Measurements from ENCODE around the gene STAB2. TPM values are rescaled to one million over a fixed set of nuclear protein-coding genes. Genes with fewer than 3 reads are reported as not detected.

STAB2 gene
- total RNA-seq, 4 donors from 2014 or later, result 0.95 TPM; not detected in 3

DNA sequence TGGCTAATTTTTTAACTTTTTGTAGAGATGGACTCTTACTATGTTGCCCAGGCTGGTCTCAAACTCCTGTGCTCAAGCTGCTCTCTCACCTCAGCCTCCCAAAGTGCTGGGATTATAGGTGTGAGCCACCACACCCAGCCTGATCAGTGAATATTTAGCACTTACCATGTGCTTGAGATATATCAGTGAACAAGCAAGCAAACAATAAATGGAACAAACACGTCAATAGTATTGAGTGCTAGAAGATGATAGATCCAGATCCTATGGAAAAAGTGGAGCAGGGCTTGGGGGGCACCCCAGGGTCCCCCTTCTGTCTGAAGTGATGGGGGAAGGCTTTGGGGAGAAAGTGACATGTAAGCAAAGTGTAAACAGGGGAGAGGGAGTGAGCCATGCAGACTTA lies 170.2 kb downstream of the STAB2 start:
- Histone ChIP-seq H3K27me3 (peaks cover 0 to 6% (median 0%) of the 10 kb centered on the region in 4 donors), H3K4me1 (no peaks in the 10 kb centered on the region), H3K4me3 (no peak overlapping the region), H3K36me3 (peaks cover 0 to 4% (median 0%) of the 10 kb centered on the region in 3 donors), H3K9me3 (no peaks in the 10 kb centered on the region), H3K27ac (no peak overlapping the region)
- TF ChIP-seq, protein P1, sequence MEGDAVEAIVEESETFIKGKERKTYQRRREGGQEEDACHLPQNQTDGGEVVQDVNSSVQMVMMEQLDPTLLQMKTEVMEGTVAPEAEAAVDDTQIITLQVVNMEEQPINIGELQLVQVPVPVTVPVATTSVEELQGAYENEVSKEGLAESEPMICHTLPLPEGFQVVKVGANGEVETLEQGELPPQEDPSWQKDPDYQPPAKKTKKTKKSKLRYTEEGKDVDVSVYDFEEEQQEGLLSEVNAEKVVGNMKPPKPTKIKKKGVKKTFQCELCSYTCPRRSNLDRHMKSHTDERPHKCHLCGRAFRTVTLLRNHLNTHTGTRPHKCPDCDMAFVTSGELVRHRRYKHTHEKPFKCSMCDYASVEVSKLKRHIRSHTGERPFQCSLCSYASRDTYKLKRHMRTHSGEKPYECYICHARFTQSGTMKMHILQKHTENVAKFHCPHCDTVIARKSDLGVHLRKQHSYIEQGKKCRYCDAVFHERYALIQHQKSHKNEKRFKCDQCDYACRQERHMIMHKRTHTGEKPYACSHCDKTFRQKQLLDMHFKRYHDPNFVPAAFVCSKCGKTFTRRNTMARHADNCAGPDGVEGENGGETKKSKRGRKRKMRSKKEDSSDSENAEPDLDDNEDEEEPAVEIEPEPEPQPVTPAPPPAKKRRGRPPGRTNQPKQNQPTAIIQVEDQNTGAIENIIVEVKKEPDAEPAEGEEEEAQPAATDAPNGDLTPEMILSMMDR (IDR thresholded peaks at IDR 0.05), result no peak
- no peak for TF ChIP-seq POLR2A (IDR thresholded peaks at IDR 0.05)
- 94 to 100% methylated on average over 1 of the region's 1 CpG for WGBS, 2 donors
- DNase-seq, result no peak
- intact Hi-C loops (cut with DNase I), result no loop called here

DNA sequence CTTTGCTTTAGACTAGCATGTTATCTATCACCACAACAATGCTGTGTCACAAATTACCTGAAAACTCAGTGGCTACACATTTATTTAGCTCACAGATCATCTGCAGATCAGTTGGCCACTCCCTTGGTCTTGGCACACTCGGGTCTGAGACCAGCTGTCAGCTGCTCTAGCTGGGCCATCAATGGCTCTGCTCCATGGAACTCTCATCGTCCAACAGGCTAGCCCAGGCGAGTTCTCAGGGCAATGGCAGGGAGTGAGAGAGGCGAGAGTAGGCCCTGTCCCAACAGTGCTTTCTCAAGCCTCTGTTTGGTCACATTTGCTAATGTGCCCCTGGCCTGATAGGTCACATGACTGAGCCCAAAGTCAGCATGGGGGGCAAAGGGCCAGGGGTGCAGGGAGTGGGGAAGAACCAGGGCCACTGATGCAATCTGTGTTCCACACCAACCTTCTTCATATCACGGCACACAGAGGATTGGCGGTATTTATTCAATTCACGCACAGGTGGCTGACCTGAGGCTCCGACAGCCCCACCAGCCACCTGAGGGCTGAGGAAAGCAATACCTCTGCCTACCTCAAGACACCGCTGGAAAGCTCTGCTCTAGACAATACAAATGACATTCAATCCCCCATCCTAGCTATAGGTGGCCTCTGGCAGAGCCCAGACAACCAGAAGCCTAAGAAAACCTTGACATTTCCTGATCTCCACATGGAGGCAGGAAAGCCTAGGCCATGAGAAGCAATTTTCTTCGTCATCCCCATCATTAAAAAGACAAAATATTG lies 171.4 kb downstream of the STAB2 start:
- Histone ChIP-seq H3K4me3 (no peak overlapping the region), H3K4me1 (peaks cover 0 to 5% (median 0%) of the 10 kb centered on the region in 3 donors), H3K27ac (no peak overlapping the region), H3K36me3 (peaks cover 0 to 14% (median 0%) of the 10 kb centered on the region in 3 donors), H3K9me3 (no peaks in the 10 kb centered on the region), H3K27me3 (peaks cover 0 to 2% (median 0%) of the 10 kb centered on the region in 4 donors)
- WGBS, 2 donors, result 84 to 94% methylated on average over 5 to 6 of the region's 10 CpGs
- intact Hi-C loops (cut with DNase I), result no loop called here
- no peak for TF ChIP-seq POLR2A (IDR thresholded peaks at IDR 0.05)
- TF ChIP-seq, protein P1 (IDR thresholded peaks at IDR 0.05), result no peak
- no peak for DNase-seq

DNA sequence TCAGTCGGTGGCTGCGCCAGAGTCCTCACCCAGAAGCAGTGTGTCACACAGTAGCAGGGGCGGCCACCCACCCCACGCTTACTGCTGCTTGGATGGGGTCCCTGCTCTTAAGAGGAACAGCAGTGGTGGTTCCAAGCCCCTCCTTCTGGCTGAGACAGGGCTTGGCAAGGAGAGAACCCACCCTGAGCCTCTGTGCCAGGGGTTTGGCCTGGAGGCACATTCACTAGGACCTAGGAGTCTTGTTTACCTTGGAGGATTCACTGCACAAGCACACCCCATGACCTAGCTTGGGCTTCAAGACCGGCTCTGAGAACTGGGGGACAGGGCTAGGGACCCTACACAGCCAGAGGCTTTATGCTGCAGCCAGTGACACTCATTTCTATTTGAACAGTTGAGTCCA lies 175.4 kb downstream of the STAB2 start:
- WGBS, 2 donors, result 83 to 88% methylated on average over 1 to 4 of the region's 5 CpGs
- DNase-seq, result no peak
- Histone ChIP-seq H3K4me1 (peaks cover 0 to 7% (median 0%) of the 10 kb centered on the region in 3 donors), H3K36me3 (peaks cover 0 to 31% (median 8%) of the 10 kb centered on the region in 3 donors), H3K27me3 (no peaks in the 10 kb centered on the region), H3K27ac (no peak overlapping the region), H3K9me3 (no peaks in the 10 kb centered on the region), H3K4me3 (no peak overlapping the region)
- TF ChIP-seq, protein P1 (IDR thresholded peaks at IDR 0.05), result no peak
- TF ChIP-seq POLR2A (IDR thresholded peaks at IDR 0.05), result no peak
- intact Hi-C loops (cut with DNase I), result no loop called here

GRCh38 chr12:103765322-103765721 lies 178.2 kb downstream of the STAB2 start:
- intact Hi-C loops (cut with DNase I), result no loop called here
- TF ChIP-seq, protein P1 (IDR thresholded peaks at IDR 0.05), result no peak
- TF ChIP-seq POLR2A (IDR thresholded peaks at IDR 0.05), result no peak
- Histone ChIP-seq H3K36me3 (peaks cover 0 to 31% (median 8%) of the 10 kb centered on the region in 3 donors), H3K4me3 (no peak overlapping the region), H3K27me3 (no peaks in the 10 kb centered on the region), H3K27ac (no peak overlapping the region), H3K9me3 (no peaks in the 10 kb centered on the region), H3K4me1 (peaks cover 0 to 7% (median 0%) of the 10 kb centered on the region in 3 donors)
- no peak for DNase-seq
- 88 to 96% methylated on average over 5 of the region's 5 CpGs for WGBS, 2 donors

GRCh38 chr12:103766028-103766427 lies 179.0 kb downstream of the STAB2 start:
- WGBS, 2 donors, result 89 to 97% methylated on average over 3 to 5 of the region's 6 CpGs
- Histone ChIP-seq H3K4me3 (no peak overlapping the region), H3K36me3 (peaks cover 0 to 35% (median 8%) of the 10 kb centered on the region in 3 donors), H3K27ac (no peak overlapping the region), H3K9me3 (no peaks in the 10 kb centered on the region), H3K27me3 (no peaks in the 10 kb centered on the region), H3K4me1 (peaks cover 0 to 7% (median 0%) of the 10 kb centered on the region in 3 donors)
- TF ChIP-seq, protein P1 (IDR thresholded peaks at IDR 0.05), result no peak
- TF ChIP-seq POLR2A (IDR thresholded peaks at IDR 0.05), result no peak
- DNase-seq, result no peak
- intact Hi-C loops (cut with DNase I), result no loop called here

Data from esophagus squamous epithelium (tissue), 5 donors.